HG02678 (cell line): ENCODE results near the gene DDR2.

ENCODE experiments used
- ATAC-seq: cut with Tn5 transposase; IDR thresholded peaks from one replicate; pipeline ENCODE4 v1.9.1; 2021; ENCODE audit warnings: mild to moderate bottlenecking, moderate library complexity; ENCODE audit not compliant: unreplicated experiment

DDR2 gene

DNA sequence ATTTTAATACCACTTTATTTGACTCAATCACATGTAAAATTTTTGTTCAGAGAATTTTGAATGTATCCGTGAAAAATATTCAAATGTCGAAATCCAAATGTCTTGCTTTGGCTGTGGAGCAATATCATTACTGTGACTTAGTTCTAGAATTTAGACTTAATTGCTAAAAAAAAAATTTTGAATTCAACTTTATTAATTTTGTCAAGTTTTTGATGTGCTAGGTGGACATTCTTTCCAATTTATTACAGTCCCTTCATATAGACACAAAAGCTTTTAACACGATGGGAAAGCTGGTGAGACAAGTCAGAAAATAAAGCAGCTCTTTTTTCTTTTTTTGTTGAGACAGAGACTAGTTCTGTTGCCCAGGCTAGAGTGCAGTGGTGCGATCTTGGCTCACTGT lies 62.6 kb downstream of the DDR2 start:
- no peak for ATAC-seq

DNA sequence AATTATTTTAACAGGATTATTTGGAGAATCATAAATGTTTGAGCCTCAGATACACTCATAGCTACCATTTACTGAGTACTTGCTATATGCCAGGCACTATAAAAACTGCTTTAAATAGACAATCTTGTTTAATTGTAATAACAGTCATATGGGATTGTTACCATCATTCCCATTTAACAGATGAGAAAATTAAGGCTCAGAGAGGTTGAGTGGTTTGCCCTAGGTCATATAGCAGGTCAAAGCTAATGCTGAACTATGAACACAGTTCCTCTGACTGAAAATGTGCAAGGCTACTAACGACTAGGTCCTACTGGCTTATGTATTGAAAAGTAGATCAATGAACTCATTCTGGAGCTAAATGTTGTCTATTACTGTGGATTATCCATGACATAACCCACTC lies 63.4 kb downstream of the DDR2 start:
- ATAC-seq, result no peak

DNA sequence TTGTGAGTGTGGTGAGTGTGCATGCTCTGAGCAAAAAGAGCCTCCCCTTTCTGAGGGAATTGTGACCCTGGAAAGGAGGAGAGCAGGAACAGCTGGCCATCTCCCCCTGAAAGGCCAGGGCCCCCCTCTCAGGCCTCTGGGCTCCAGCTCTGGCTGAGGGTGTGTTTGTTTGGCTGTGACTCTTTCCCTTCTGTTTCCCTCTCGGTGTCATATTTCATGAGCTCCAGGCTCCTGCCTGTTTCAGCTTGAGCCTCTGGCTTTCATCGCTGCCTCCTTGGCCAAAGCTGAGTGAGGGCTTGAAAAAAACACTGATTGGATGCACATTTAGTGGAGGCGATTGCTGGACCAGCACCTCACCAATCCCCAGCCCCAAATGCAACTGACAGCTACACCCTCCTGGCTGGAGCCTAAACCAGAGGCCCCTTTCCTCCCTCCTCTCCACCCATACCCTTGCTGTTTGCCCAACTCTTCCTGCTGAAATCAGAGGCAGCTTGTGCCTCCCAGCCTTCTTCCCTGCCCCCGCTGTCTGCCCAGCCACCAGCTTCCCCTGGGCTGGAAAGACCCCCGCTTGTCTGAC lies 64.1 kb downstream of the DDR2 start:
- ATAC-seq, result no peak

DNA sequence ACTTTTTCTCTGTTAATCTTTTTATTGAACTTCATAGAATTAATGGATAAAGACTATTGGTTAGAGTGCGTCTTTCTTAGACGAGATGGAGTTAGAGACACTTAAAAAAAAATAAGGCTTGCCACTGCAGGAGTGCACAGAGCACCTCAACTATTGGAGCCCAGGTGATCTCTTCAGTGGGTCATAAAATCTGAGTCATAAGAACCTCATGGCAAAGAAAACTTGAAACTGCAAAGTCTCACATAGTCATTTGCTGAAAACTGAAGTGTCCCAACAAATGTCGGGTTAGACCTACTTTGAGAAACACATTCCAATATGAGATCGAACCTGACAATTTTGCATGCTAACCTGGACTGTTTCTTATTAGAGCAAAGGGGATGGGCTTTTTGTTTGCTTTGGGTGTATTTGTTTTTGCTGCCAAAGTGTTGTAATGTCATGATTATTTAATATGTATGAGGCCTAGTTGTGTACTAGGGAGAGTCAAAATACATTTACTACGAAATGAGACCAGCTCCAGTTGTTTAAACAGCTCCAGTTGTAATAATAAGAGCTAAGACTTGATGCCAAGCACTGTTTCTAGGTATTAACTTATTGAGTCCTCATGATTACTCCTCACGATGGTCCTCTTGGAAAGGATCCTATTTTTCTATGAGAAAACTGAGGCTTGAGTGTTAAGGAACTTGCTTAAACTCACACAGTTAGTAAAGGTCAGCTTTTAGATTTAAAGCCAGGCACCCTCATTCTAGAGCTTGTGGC lies 65.1 kb downstream of the DDR2 start:
- no peak for ATAC-seq

DNA sequence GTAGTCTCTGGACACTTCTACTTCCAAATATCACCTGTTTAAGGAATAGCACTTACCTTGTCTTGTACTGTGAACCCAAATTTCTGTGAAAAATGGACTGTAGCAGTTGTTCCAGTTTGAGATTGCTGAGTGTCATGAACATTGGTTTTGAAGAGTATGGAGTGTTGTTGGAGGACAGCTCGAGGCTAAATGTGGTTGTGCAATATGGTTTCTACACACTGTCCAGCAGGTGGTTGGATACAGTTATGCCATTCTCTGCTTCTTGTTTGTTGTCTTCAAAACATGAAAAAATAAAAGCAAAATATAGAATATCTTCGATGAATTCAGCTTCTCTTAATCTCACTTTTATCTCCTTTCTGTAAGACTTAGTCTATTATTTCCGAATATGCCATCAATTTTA lies 67.1 kb downstream of the DDR2 start:
- no peak for ATAC-seq

DNA sequence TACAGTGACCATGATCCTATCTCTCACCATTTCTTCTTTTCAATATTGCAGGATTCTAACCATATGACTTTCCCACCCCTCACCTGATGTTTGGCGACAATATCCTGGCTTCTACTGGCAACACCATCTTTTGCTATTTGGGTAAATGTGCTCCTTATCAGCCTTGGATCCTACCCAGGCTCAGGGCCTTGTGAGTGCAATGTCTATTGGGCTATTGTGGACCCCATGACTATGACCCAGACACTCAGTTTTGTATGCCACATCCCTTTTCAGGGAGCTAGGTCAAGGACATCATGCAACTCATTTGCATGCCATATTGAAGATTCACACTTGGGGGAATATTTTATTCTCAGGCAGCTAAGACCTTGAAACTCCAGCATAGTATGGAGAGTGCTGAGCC lies 67.9 kb downstream of the DDR2 start:
- no peak for ATAC-seq

DNA sequence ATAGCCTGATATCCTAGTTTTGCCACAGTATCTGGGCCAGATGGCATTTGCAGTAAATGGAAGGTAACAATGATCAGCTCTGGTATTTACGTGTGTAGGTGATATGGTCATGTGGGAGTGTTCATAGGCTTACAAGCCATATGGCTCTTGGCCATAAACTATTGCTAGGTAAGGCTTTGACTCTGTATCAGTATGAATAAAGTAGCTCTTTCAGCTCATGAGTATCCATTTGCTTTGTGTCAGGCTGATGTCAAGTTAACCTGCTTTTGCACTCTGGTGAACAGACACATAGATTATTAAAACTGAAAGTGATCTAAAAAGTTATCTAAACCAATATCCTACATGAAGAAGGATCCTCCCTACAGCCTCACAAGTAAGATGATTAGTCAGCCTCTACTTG lies 69.0 kb downstream of the DDR2 start:
- ATAC-seq, result no peak

DNA sequence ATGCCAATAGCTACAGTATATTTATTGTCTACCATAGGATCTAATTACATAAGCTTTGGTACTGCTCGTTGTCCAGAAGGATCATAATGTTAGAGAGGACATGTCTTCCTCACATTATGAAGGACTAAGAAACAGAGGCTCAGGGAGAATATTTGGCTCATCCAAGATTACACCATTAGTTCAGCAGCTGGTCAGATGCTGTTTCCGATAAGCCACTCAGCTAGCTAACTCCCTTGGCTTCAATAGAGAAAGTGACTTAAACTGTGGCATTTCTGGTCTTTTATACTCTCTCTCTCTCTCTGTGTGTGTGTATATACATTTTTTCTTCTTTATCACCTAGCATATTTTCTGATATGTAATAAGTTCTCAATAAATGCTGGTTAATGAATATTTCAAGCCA lies 70.4 kb downstream of the DDR2 start:
- no peak for ATAC-seq

DNA sequence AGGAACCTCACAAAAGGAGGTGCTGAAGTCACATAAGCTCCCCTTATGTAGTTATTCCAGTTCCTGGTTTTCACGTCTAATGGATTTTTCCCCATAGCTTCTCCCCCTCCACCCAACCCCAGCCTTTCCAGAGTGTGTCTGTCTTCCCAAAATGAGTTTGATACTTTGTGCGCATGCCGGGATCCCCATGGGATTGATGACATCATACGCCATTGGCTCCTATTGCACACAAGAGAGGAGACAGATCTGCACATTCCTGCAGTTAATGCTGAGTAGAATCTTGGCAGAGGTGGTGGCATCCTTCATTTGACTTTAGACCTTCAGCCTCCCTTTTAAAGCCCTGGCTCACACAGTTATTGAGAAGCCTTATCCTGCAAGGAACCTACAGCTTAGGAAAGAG lies 71.4 kb downstream of the DDR2 start:
- ATAC-seq, result no peak

DNA sequence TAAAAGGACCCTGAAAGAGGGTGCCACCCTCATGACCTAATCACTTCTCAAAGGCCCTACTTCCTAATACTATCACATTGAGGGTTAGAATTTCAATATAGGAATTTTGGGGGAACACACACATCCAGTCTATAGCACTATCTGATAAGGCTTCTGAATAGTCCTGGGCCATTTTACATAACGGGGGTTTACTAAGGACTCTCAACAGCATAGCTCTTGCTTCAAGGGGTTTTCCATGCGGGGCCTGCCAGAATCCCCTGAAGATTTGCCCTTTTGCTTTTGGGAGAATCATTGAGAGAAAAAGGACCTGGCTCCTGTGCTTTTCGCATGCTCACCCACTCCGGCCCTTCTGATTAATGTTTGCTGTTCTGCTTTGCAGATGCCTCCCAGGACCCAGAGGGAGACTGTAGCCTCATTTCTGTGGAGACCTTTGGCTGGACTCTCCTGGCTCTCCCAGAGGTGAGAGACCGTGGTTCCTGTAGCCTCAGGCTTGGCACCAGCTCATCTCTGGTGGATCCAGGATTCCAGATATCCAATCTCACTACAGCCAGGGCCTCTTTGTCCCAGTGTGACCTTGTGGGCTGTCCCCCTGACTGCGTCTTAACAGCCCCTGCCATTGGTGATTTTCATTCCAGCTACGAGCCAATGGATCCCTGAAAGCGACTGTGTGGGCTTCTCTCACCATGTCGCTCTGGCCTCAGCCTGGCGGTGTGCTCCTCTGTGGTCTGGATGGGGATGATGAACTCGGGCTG lies 72.6 kb downstream of the DDR2 start:
- no peak for ATAC-seq

DNA sequence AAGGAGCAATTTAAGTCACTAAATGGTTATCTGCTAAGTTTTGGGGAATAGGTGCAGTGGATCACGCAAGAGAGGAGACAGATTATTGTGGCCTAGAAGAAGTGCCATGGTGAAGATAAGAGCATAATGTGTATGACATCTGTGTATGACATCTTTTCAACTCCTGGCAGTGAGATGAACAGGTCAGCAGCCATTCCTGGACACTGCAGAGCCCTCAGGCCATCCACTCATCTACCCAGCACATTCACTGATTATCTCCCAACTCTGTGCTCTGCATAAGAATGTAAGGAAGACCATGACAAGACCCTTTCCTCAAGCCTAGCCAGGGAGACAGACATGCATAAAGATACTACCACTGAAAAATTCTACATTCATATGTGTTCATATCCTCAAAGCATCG lies 73.7 kb downstream of the DDR2 start:
- no peak for ATAC-seq

DNA sequence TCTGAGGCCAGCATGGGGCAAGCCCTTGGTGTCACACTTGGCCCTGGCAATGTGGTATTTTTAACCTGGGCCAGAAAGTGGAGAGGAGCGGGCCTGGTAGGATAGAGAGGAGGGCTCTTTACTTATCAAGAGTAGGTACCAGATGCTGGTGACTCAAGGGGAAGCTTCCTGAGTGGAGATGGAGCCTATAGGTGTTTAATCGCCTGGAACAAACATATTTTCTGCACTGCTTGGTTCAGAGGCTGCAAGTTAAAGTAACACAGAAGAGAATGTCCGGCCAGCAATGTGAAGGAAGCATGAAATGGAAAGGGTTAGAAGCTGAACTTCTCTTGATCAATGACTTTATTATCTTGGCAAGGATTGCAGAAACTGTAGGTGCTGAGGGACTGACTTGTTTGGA lies 74.3 kb downstream of the DDR2 start:
- no peak for ATAC-seq

DNA sequence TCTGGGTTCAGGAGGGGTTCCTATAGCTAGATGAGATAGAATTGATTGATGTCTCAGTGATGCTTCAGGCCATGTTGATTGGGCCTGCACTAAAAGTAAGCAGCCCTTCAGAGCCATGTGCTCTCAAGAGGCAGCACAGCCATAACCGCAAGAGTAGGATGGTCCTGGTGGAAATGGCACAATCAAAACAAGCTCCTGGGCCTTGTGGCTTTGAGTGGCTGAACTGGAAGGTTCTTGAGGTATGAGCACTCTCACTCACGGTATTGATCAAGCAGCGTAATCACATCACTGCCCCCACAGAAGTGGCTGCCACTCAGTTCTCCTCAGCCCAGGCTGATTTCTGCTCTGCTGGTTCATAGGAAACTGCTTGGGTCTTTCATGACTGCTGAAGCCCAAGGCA lies 76.0 kb downstream of the DDR2 start:
- no peak for ATAC-seq

DNA sequence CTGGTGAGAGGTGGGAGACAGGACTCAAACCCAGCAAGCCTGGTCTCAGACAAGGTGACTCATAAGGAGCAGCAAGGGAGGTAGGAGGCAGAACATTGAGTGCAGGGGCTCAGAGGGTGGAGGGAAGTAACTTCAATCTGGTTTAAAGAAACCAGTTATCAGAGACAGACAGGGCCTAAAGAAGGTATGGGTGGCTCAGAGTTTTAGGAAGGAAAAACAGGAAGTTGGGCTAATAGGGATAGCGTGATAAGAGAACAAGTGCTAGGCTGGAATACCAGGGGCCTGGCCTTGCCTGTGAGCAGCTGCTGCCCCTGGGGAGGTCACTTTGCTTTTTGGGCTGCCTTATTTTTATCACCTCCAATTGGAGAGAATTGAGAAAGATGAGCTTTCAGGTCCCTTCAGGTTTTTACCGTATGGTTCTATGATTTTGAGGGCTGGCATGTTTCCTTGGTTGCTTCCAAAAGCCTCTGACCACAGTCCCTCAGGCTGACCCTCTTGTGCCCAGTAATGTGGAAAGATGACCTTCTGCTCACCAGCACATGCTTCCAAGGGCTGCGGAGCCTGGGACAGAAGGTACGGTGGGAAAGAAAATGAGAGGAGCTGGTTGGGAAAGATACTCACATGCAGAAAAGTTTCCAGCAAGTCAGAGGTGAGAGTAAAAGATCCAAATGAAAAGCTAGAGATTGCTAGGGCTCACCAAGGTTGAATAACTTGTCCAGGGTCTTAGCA lies 77.0 kb downstream of the DDR2 start:
- no peak for ATAC-seq

DNA sequence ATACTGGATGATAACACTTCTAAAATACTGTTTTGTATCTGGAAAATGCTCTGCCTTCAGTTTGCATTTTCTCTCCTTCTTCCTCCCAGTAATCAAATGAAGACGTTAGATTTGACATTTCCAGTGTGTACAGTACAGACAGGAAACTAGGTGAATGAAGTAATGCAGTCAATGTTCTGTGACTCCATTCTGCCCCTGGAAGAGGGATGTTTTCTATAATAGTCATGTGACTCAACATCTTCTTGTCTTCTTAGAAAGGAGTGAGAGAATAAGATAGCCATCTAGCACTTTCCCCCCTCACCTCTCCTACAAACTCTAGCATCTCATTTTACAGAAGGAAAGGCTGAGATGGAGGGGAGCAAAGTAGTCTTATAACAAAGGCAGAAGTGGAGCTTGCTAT lies 77.6 kb downstream of the DDR2 start:
- no peak for ATAC-seq

DNA sequence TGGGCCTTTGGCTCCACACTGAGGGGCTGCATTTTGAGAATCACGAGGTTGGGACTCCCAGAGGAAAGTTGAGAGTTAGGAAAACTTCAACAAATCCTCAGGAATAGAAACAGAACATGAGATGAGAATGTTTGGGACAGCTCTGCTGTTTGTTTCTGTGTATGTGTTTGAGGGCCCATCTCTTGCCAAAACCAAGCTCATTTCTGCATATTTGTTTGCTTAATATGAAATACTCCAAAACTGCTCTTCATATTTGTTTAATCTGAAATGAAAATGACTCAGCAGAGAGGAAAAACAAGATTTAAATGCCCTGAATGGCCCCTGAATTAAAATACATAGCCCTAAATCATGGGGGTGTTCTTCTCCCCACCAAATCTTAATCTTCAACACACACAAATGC lies 78.1 kb downstream of the DDR2 start:
- ATAC-seq, result no peak

DNA sequence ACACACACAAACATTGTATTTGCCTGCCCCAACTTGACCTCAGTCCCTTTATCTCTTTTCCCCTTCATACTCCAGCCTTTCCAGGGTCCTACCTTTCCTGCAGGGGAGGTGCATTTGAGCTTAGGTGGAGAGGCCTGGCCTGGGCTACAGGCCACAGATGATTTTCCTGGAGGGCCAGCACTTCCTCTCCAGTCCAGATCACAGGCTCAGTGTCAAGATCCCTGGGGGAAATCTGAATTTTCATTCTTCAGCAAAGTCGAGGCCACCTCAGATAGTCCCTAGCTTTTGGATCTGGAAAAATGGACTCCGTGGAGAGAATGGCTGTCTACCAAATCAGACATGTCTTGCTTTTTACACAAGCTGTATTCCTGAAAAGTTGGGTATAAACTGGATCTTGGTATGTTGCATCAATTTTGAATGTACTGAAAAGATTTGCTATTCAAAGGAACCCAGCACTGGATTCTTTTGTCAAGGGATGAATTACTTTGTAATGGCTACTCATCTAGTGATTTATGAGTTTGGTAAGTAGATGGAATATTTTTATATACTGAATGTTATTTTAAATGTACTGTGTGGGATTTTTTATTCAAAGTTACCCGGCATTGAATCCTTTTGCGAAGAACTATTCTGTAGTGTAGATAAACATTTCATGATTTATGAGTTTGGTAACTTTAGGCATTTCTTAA lies 78.7 kb downstream of the DDR2 start:
- ATAC-seq, result no peak

DNA sequence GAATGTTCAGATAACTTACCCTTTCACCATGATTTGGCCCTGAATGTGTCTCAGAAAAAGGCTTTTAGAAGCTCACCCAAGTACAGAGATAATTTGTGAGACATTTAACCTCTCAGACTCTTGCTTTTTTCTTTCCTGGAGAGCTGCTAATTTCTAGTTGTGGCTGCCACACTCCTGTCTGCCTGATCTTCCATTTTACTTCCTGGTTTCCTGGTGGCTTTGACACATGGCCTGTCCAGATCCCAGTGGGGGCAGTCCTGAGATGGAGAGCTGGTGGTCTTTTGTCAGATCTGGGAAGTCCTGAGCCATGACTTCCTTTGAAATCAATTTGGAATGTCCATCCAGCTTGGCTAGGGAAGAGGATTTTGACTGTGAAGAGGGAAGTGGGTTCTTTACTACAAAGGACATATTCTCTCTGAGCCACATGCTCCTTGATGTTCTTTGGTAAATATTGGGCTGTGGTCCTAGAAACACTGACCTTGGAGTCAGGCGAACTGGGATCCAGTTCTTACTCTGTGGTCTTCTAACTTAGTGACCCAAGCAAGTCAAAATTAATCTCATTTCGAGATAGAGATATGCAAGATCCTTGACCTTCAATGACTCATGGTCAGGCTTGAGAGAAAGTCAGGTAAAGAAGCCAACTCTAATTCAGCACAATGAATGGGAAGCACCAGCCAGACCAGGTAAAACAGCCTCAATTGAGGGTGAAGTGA lies 80.2 kb downstream of the DDR2 start:
- no peak for ATAC-seq

DNA sequence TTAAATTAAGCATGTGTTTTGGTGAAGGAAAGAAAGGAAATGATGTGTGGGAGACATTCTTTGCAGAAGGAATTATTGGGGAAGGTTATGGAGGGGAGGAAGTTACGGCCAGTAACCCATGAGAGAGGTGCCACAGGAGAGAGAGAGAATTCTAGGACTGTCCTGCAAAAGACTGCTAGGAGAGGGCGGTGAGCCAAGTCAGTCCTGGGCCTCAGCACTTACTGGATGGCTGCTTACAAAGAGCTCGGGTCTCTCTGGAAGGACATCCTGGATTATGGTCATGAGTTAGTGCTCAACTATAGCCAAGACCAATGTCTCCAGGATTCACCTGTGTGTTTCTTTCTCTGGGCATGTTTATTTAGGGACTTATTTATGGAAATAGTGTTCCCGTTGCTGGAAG lies 83.9 kb downstream of the DDR2 start:
- no peak for ATAC-seq

DNA sequence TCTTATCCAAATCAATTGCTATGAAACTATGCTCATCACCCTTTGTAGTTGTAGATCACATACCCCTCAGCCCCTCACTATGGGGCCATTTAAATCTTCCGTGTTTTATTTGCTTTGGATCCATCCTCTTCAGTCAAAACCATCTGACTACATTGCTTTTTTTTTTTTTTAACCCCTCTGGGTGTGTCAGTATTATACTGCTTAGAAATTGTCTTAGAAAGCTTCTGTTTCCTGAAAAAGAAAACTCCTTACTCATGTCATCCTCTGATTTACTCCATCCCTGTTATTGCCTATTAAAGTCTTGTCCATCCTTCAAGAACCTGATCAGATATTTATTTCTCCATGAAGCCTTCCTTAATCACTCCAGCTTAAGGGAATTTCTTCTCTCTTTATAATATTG lies 84.3 kb downstream of the DDR2 start:
- no peak for ATAC-seq
